VCaP (cell line): ENCODE measurements around the gene FOXJ1.

ENCODE experiments used
- H3K27ac ChIP-seq: fragments of 450-650 bp; 2 replicates; pipeline ENCODE4 v1.5.1; 2017
- TF ChIP-seq, protein P1 (sequence below): fragments of 450-650 bp; conservative IDR thresholded peaks from 2 replicates; pipeline ENCODE4 v1.5.1; 2017; ENCODE audit warnings: mild to moderate bottlenecking, moderate library complexity

FOXJ1 gene

DNA sequence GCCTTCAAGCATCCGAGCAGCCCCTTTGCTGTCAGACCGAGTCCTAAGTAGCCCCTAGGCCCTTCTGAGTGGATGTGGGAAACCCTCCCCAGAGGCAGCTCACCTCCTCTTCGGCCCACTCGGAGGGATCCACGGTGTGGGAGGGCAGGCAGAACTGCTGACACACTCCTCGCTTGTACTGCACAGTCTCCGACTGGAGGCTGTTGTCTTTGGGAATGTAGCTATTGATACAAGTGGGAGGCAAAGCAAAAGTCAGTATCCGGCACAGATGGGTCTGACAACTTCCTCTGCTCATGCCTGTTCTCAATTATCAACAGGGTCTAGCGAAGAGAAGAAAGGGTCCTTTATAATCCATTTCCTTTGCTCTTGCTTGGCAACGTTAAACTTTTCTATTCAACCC, 25.9 kb upstream of the FOXJ1 start:
- H3K27ac ChIP-seq = no peak overlapping the region
- TF ChIP-seq, protein P1, sequence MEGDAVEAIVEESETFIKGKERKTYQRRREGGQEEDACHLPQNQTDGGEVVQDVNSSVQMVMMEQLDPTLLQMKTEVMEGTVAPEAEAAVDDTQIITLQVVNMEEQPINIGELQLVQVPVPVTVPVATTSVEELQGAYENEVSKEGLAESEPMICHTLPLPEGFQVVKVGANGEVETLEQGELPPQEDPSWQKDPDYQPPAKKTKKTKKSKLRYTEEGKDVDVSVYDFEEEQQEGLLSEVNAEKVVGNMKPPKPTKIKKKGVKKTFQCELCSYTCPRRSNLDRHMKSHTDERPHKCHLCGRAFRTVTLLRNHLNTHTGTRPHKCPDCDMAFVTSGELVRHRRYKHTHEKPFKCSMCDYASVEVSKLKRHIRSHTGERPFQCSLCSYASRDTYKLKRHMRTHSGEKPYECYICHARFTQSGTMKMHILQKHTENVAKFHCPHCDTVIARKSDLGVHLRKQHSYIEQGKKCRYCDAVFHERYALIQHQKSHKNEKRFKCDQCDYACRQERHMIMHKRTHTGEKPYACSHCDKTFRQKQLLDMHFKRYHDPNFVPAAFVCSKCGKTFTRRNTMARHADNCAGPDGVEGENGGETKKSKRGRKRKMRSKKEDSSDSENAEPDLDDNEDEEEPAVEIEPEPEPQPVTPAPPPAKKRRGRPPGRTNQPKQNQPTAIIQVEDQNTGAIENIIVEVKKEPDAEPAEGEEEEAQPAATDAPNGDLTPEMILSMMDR = no peak

DNA sequence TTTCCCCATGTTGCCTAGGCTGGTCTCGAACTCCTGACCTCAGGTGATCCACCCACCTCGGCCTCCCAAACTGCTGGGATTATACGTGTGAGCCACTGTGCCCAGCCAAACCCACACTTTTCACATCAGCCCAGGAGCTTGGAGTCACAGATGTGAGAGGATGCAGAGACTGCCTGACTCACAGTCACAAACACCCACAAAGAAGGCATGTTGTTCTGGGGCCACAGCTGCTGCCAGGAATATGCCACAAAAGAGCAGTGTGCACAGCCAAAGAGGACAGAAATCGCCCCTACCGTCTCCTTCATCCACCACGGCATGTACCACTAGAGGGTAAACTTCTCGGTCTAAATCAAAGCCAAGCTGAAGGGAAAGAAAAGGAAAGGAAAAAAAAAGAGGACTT, 25.1 kb upstream of the FOXJ1 start:
- no peak overlapping the region for H3K27ac ChIP-seq
- TF ChIP-seq, protein P1 = no peak

DNA sequence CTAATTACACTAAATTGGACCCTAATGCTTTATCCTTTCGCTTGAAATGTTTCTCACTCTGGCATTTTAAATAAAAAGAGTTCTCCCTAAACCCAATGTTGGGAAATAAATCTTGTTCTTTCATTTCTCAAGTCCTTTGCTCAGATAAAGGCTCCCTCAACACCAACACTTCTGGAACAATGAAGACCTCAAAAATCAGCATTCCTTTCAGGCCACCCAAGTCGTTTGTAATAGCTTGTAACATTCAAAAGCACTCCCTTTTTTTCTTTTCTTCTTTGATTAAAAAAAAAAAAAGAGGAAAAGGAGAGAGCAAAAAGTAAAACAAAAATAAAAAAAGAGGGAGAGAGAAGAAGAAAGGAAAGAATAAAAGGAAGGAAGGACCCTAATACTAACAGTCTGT, 23.3 kb upstream of the FOXJ1 start:
- TF ChIP-seq, protein P1 = no peak
- no peak overlapping the region for H3K27ac ChIP-seq

DNA sequence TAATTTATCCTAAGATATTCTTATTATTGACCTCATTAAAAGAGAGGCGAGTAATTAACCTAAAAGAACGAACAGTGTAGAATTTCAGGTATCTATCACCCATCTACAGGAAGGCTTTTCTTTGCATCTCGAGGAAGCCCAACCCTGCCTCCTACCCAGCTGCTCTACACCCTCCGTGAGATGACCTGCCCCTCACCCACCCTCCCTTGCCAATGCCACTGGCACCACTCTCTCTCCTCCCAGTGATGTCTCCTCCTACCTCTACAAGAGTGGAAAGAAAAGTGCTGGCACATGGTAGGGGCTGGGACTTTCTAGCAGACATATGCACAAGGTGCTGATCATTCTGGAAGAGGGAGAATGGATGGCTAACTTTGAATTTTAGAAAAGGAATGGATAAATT, 22.9 kb upstream of the FOXJ1 start:
- TF ChIP-seq, protein P1 = no peak
- no peak overlapping the region for H3K27ac ChIP-seq

DNA sequence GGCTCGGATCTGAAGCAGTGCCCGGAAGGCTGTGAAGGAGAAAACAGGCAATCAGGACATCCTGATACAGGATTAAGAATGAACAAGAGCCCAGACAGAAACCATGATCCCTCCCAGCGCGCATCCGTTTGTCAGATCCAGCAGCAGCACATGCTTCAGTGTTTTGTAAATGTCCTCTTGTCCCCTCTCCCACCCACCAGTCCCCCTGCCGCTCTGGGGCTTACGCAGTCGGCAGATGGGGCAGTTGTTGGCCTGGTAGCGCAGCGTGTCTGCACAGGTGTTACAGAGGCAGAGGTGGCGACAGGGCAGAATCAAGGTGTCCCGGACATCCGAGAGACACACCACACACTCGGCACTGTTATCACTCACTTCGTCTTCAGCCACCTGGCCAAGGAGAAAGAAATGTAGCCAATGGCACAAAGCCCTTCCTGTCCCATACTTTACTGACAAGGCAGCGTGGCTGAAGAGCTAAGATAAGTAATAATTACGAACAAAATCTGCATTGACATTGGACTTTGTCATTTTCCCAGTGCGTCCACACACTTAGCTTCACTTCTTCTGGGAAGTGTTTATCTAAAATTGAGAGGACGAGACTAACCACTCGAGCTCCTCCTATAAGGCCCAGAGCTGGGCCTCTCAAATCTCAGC, 20.7 kb upstream of the FOXJ1 start:
- TF ChIP-seq, protein P1 = no peak
- peak overlapping the region; percentile 67 for H3K27ac ChIP-seq

DNA sequence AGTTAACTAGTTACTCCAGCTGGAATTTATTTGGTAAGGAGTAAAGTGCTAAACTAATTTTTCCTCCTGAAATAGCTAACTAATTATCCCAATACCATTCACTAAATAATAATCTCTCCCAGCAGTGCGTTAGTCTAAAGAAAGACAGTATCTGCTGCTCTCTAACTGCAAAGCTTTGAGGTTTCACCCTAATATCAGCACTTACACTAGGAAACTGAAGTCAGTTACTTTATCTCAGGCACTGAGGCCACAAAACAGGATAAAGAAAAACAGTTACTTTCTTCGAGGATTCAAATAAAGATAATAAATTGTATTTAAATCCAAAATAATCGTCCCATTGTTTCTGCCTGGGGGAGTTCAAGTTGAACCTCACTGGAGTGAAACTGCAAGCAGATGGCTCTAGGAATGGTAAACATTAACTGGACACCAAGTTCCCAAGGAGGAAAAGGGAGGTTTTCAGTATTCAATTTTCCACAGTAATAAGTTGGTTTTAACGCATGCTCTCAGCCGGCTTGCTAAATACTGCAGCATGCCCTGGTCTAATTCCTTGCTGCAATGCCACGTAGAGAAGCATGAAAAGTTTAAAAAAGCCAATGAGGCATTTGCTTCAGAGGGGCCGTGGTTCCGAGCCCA, 20.0 kb upstream of the FOXJ1 start:
- peak overlapping the region; percentile 67 for H3K27ac ChIP-seq

DNA sequence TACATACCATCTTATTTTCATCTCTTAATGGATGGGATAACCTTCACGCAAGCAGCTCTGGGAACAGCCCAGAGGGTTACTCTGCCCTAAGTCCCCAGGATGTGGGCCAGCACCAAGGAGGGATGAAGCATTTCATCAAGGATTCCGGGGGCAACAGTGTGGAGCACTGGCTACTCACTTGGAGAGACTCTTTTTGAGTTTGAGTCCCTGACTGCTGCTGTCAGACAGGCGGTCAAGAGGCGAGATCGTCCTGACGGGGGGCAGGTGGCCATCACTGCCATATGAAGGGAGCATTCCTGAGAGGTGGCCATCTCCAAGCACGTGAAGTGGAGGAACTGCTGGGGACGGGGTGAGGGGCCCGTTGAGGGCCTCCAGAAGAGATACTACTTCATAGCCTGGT, 18.1 kb upstream of the FOXJ1 start:
- H3K27ac ChIP-seq = no peak overlapping the region
- TF ChIP-seq, protein P1 = no peak

More for the DNA sequence above, 20.0 kb upstream of the FOXJ1 start:
- TF ChIP-seq, protein P1 = no peak
